SH-SY5Y (cell line): Measurements from ENCODE around the gene LTB4R2.

Experiments
- GATA2 ChIP-seq: IDR thresholded peaks from 2 replicates; pipeline ENCODE4 v1.6.1; 2011; ENCODE audit warnings: mild to moderate bottlenecking, low read depth, low read length
- GATA3 ChIP-seq: IDR thresholded peaks from 2 replicates; pipeline ENCODE4 v1.6.1; 2011; ENCODE audit warnings: low read depth, mild to moderate bottlenecking, low read length, moderate library complexity

GRCh38 chr14:24298892-24299254, 11.1 kb upstream of the LTB4R2 start:
- no peak for TF ChIP-seq GATA3
- no peak for TF ChIP-seq GATA2
